CD14-positive monocyte (primary cell): ENCODE measurements around the gene TMEM271. TPM values are rescaled to one million over a fixed set of nuclear protein-coding genes. Genes with fewer than 3 reads are reported as not detected.

ENCODE experiments used
- DNase-seq, 3 donors: peaks; one replicate each; pipeline ENCODE4 v3.0.0-alpha.2; 2011 to 2022
- H2AFZ ChIP-seq: 2 replicates; pipeline ENCODE4 v1.6.0; 2012; ENCODE audit warnings: mild to moderate bottlenecking, low read depth, low read length, inconsistent platforms; ENCODE audit not compliant: insufficient read depth, poor library complexity, severe bottlenecking
- H3K27ac ChIP-seq, 2 donors: 1 replicate in 1 of 2; 2 replicates in 1 of 2; pipeline ENCODE4 v1.5.1; 2012 to 2013; ENCODE audit warnings: low read length in 2 of 2, control low read depth in 1 of 2, inconsistent platforms in 1 of 2, low read depth in 1 of 2, mild to moderate bottlenecking in 1 of 2
- H3K27me3 ChIP-seq, 2 donors: one replicate each; pipeline versions ENCODE4 v1.6.0 to v1.6.1; 2011 to 2013; ENCODE audit warnings: low read length in 2 of 2; ENCODE audit not compliant: control insufficient read depth in 2 of 2, insufficient read depth in 2 of 2
- H3K36me3 ChIP-seq, 2 donors: replicated peaks in 1 of 2; 1 replicate in 1 of 2; 2 replicates in 1 of 2; pipeline versions ENCODE4 v1.5.1 to v1.6.1; 2012 to 2013; ENCODE audit warnings: low read length in 2 of 2, control low read depth in 1 of 2, inconsistent platforms in 1 of 2, mild to moderate bottlenecking in 1 of 2; ENCODE audit not compliant: insufficient read depth in 2 of 2, control insufficient read depth in 1 of 2
- H3K4me1 ChIP-seq, 2 donors: 1 replicate in 1 of 2; 2 replicates in 1 of 2; pipeline versions ENCODE4 v1.5.1 to v1.6.1; 2012 to 2013; ENCODE audit warnings: low read length in 2 of 2, control low read depth in 1 of 2, inconsistent platforms in 1 of 2, mild to moderate bottlenecking in 1 of 2, moderate library complexity in 1 of 2; ENCODE audit not compliant: insufficient read depth in 2 of 2, control insufficient read depth in 1 of 2
- H3K4me2 ChIP-seq: replicated peaks from 2 replicates; pipeline ENCODE3; 2012; ENCODE audit warnings: low read length, moderate library complexity, mild to moderate bottlenecking; ENCODE audit not compliant: poor library complexity, severe bottlenecking; ENCODE audit errors: extremely low read depth
- H3K4me3 ChIP-seq, 3 experiments: fragments of 200-600 bp in 1 of 3; sonication (generic) in 1 of 3; replicated peaks in 1 of 3; 1 replicate in 2 of 3; 2 replicates in 1 of 3; pipeline ENCODE4 v1.5.1; 2011 to 2013; ENCODE audit warnings: low read length in 3 of 3, mild to moderate bottlenecking in 3 of 3, control low read depth in 2 of 3, low read depth in 2 of 3, inconsistent platforms in 1 of 3, moderate library complexity in 1 of 3
- H3K79me2 ChIP-seq: 2 replicates; pipeline ENCODE4 v1.6.0; 2012; ENCODE audit warnings: mild to moderate bottlenecking, control low read depth, inconsistent platforms, low read length, moderate library complexity; ENCODE audit not compliant: insufficient read depth
- H3K9ac ChIP-seq: 2 replicates; pipeline ENCODE4 v1.6.0; 2017; ENCODE audit warnings: low read length, mild to moderate bottlenecking; ENCODE audit not compliant: insufficient read depth, poor library complexity, severe bottlenecking
- H3K9me3 ChIP-seq, 2 donors: replicated peaks in 1 of 2; 1 replicate in 1 of 2; 2 replicates in 1 of 2; pipeline versions ENCODE4 v1.5.1 to v1.6.1; 2012 to 2013; ENCODE audit warnings: low read length in 2 of 2, control low read depth in 1 of 2; ENCODE audit not compliant: control insufficient read depth in 1 of 2, insufficient read depth in 1 of 2
- H4K20me1 ChIP-seq: 2 replicates; pipeline ENCODE4 v1.6.0; 2012; ENCODE audit warnings: mild to moderate bottlenecking, low read length, control low read depth, moderate library complexity; ENCODE audit not compliant: insufficient read depth
- H3K27ac Mint-ChIP-seq, 7 donors: one replicate each; pipeline ENCODE4 v1.8.0; 2020; ENCODE audit warnings: mild to moderate bottlenecking in 7 of 7, mixed read lengths in 7 of 7, moderate library complexity in 6 of 7, inconsistent platforms in 2 of 7
- H3K27me3 Mint-ChIP-seq, 3 donors: one replicate each; pipeline ENCODE4 v1.8.0; 2021 to 2022; ENCODE audit warnings: low read depth in 3 of 3, mild to moderate bottlenecking in 3 of 3, mixed read lengths in 3 of 3, moderate library complexity in 3 of 3, inconsistent platforms in 1 of 3
- H3K36me3 Mint-ChIP-seq, 2 donors: one replicate each; pipeline ENCODE4 v1.8.0; 2020; ENCODE audit warnings: mixed read lengths in 2 of 2, inconsistent platforms in 1 of 2, mild to moderate bottlenecking in 1 of 2
- H3K4me1 Mint-ChIP-seq: one replicate; pipeline ENCODE4 v1.8.0; 2020; ENCODE audit warnings: mild to moderate bottlenecking, mixed read lengths
- H3K4me3 Mint-ChIP-seq, 2 donors: one replicate each; pipeline ENCODE4 v1.8.0; 2020; ENCODE audit warnings: mild to moderate bottlenecking in 2 of 2, mixed read lengths in 2 of 2, moderate library complexity in 1 of 2
- H3K9me3 Mint-ChIP-seq, 7 donors: one replicate each; pipeline ENCODE4 v1.8.0; 2020 to 2022; ENCODE audit warnings: mixed read lengths in 7 of 7, mild to moderate bottlenecking in 6 of 7, moderate library complexity in 6 of 7, inconsistent platforms in 2 of 7
- CTCF ChIP-seq: fragments of 200-600 bp; IDR thresholded peaks from one replicate; pipeline ENCODE4 v1.8.0; 2022; ENCODE audit warnings: antibody characterized with exemption, mild to moderate bottlenecking
- WGBS: methylation state at CpG from one replicate; pipeline ENCODE4 v1.1.5; 2013; ENCODE audit warnings: missing lambda C conversion rate; ENCODE audit not compliant: insufficient coverage; 5-methylcytosine and 5-hydroxymethylcytosine counted together
- intact Hi-C, 2 donors: fragments of 100-400 bp; cut with micrococcal nuclease; formaldehyde crosslinking; loops; one replicate each; pipeline versions ENCODE4 v1.15.0 to v1.15.1; 2023
- polyA plus RNA-seq, 3 donors: library from polyadenylated mRNA; depleted of rRNA in 1 of 3; unstranded in 2 of 3; stranded (reverse) in 1 of 3; fragments of 300-500 nt in 2 of 3; fragments of >200 nt in 1 of 3; fragmentation: Illumina TruSeq in 2 of 3; gene quantifications; 1 replicate in 2 of 3; 2 replicates in 1 of 3; pipeline ENCODE4 v1.2.3, GENCODE V29; 2012 to 2021

The TMEM271 gene
- polyA plus RNA-seq, 3 donors, result not detected

DNA sequence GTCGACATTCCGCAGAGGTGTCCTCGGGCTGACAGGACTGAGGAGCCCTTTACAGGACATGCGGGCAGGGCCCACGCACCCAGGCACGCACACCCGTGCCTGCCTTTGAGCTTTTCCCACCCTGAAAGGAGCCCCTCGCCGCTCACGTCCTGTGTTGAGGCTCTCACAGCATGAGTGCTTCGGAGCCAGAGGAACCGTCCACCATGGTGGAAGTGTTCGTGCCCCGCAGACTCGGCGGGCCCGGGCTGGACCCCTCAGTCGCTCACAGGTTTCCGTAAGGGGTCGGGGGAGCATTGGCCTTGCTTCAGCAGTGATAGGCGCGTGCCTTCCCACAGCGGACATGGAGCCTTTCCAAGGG lies 40.2 kb downstream of the TMEM271 start:
- no peak for TF ChIP-seq CTCF
- no peak overlapping the region for H3K4me3 ChIP-seq
- no peak overlapping the region for H3K27ac Mint-ChIP-seq
- no peak overlapping the region for H3K4me3 Mint-ChIP-seq
- no peak for DNase-seq
- H3K36me3 ChIP-seq, result peaks cover 52 to 67% of the 10 kb centered on the region in 2 donors
- no peaks in the 10 kb centered on the region for H4K20me1 ChIP-seq
- no peaks in the 10 kb centered on the region for H3K79me2 ChIP-seq
- no peak overlapping the region for H3K27ac ChIP-seq
- no peak overlapping the region for H2AFZ ChIP-seq
- H3K9me3 Mint-ChIP-seq, result peaks cover 30 to 60% (median 53%) of the 10 kb centered on the region in 7 donors
- H3K27me3 ChIP-seq, result no peaks in the 10 kb centered on the region
- H3K9ac ChIP-seq, result no peak overlapping the region
- no peak overlapping the region for H3K4me2 ChIP-seq
- no peaks in the 10 kb centered on the region for H3K4me1 ChIP-seq
- H3K36me3 Mint-ChIP-seq, result peaks cover 52 to 68% of the 10 kb centered on the region in 2 donors
- peaks cover 0 to 1% (median 0%) of the 10 kb centered on the region in 3 donors for H3K27me3 Mint-ChIP-seq
- H3K4me1 Mint-ChIP-seq, result no peaks in the 10 kb centered on the region
- peaks cover 65 to 71% of the 10 kb centered on the region in 2 donors for H3K9me3 ChIP-seq
- intact Hi-C loops, result no loop called here
- WGBS, result over 99% methylated on average over 23 of the region's 23 CpGs

- Mint-ChIP-seq H3K36me3 (peaks cover 57 to 74% of the 10 kb centered on the region in 2 donors), H3K4me3 (no peak overlapping the region), H3K27me3 (peaks cover 0 to 1% (median 0%) of the 10 kb centered on the region in 3 donors), H3K27ac (no peak overlapping the region), H3K4me1 (no peaks in the 10 kb centered on the region), H3K9me3 (peaks cover 30 to 60% (median 53%) of the 10 kb centered on the region in 7 donors)
- no peaks in the 10 kb centered on the region for H3K79me2 ChIP-seq
- peaks cover 65 to 71% of the 10 kb centered on the region in 2 donors for H3K9me3 ChIP-seq
- no peak overlapping the region for H2AFZ ChIP-seq
- no peaks in the 10 kb centered on the region for H4K20me1 ChIP-seq
- H3K4me2 ChIP-seq, result no peak overlapping the region
- H3K36me3 ChIP-seq, result peaks cover 58 to 72% of the 10 kb centered on the region in 2 donors
- no peak overlapping the region for H3K9ac ChIP-seq
- WGBS, result 98% methylated on average over 36 of the region's 39 CpGs
- no peak overlapping the region for H3K4me3 ChIP-seq
- no peaks in the 10 kb centered on the region for H3K4me1 ChIP-seq
- no peaks in the 10 kb centered on the region for H3K27me3 ChIP-seq
- DNase-seq, result no peak
- H3K27ac ChIP-seq, result no peak overlapping the region
- TF ChIP-seq CTCF, result no peak
- intact Hi-C loops, result no loop called here
Measured at GRCh38 chr4:535181-535923, 40.7 kb downstream of the TMEM271 start.
